Subcutaneous abdominal adipose tissue (tissue), 5 donors: ENCODE results near the gene ACTN1.

ENCODE experiments used
- H3K27ac ChIP-seq: one replicate; pipeline ENCODE4 v1.7.0; 2013; ENCODE audit warnings: low read depth, mild to moderate bottlenecking, inconsistent platforms, low read length, moderate library complexity
- H3K27me3 ChIP-seq, 5 donors: one replicate each; pipeline ENCODE4 v1.7.0; 2013; ENCODE audit warnings: low read length in 5 of 5, inconsistent platforms in 1 of 5; ENCODE audit not compliant: control insufficient read depth in 5 of 5, insufficient read depth in 4 of 5
- H3K36me3 ChIP-seq, 5 donors: one replicate each; pipeline ENCODE4 v1.7.0; 2013; ENCODE audit warnings: low read length in 5 of 5; ENCODE audit not compliant: control insufficient read depth in 5 of 5, insufficient read depth in 5 of 5
- H3K4me1 ChIP-seq, 5 donors: one replicate each; pipeline ENCODE4 v1.7.0; 2013; ENCODE audit warnings: low read length in 5 of 5, mild to moderate bottlenecking in 3 of 5, moderate library complexity in 1 of 5; ENCODE audit not compliant: control insufficient read depth in 5 of 5, insufficient read depth in 5 of 5
- H3K4me3 ChIP-seq, 5 donors: one replicate each; pipeline ENCODE4 v1.7.0; 2013; ENCODE audit warnings: low read length in 5 of 5, low read depth in 1 of 5
- H3K9ac ChIP-seq, 5 donors: one replicate each; pipeline ENCODE4 v1.7.0; 2013; ENCODE audit warnings: low read length in 5 of 5, mild to moderate bottlenecking in 4 of 5, moderate library complexity in 3 of 5
- H3K9me3 ChIP-seq, 5 donors: one replicate each; pipeline ENCODE4 v1.7.0; 2013; ENCODE audit warnings: low read length in 5 of 5; ENCODE audit not compliant: control insufficient read depth in 5 of 5
- donor health status: healthy.
- donor health status: healthy.
- donor health status: healthy.
- donor health status: healthy.
- donor health status: healthy.

ACTN1 gene

GRCh38 chr14:68879321-68879781, 99.8 kb downstream of the ACTN1 start:
- H3K9me3 ChIP-seq = no peaks in the 10 kb centered on the region
- no peak overlapping the region for H3K27ac ChIP-seq
- H3K4me1 ChIP-seq = peaks cover 0 to 5% (median 0%) of the 10 kb centered on the region in 5 donors
- H3K9ac ChIP-seq = no peak overlapping the region
- no peak overlapping the region for H3K4me3 ChIP-seq
- H3K27me3 ChIP-seq = no peaks in the 10 kb centered on the region
- H3K36me3 ChIP-seq = peaks cover under 1 to 98% (median 89%) of the 10 kb centered on the region in 5 donors

DNA sequence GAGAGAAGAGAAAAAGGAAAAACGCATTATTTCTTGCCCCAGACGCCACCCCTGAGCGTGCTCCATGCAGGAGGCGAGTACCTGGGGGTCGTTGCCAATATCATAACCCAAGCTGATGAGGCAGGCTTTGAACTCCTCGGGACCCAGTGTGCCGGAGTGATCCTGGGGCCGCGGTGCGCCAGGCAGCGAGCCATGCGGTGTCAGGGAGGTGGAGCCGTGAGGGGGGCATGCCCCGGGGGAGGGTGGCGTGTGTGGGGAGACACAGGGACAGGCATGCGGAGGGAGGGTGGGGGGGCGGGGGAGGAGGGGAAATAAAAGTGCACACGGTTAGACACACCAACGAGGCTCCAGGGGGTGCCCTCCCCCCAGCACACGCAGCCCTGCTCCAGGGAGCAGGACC, 100.2 kb downstream of the ACTN1 start:
- no peaks in the 10 kb centered on the region for H3K9me3 ChIP-seq
- H3K27me3 ChIP-seq = no peaks in the 10 kb centered on the region
- H3K36me3 ChIP-seq = peaks cover 5 to 95% (median 84%) of the 10 kb centered on the region in 5 donors
- H3K27ac ChIP-seq = no peak overlapping the region
- H3K4me1 ChIP-seq = peaks cover 0 to 5% (median 0%) of the 10 kb centered on the region in 5 donors
- no peak overlapping the region for H3K9ac ChIP-seq
- H3K4me3 ChIP-seq = no peak overlapping the region

- peaks cover 12 to 96% (median 86%) of the 10 kb centered on the region in 5 donors for H3K36me3 ChIP-seq
- no peak overlapping the region for H3K4me3 ChIP-seq
- H3K27ac ChIP-seq = no peak overlapping the region
Measured at GRCh38 chr14:68877993-68878575, 101.0 kb downstream of the ACTN1 start.

GRCh38 chr14:68876976-68877375, 102.1 kb downstream of the ACTN1 start:
- Histone ChIP-seq H3K36me3 (peaks cover 15 to 95% (median 86%) of the 10 kb centered on the region in 5 donors), H3K9me3 (no peaks in the 10 kb centered on the region), H3K9ac (no peak overlapping the region), H3K4me3 (no peak overlapping the region), H3K27ac (no peak overlapping the region), H3K27me3 (no peaks in the 10 kb centered on the region), H3K4me1 (peaks cover 0 to 5% (median 0%) of the 10 kb centered on the region in 5 donors)

More at GRCh38 chr14:68877993-68878575, 101.0 kb downstream of the ACTN1 start:
- Histone ChIP-seq H3K9me3 (no peaks in the 10 kb centered on the region), H3K9ac (no peak overlapping the region), H3K4me1 (peaks cover 0 to 5% (median 0%) of the 10 kb centered on the region in 5 donors), H3K27me3 (no peaks in the 10 kb centered on the region)

GRCh38 chr14:68874746-68875155, 104.4 kb downstream of the ACTN1 start:
- no peaks in the 10 kb centered on the region for H3K27me3 ChIP-seq
- H3K4me1 ChIP-seq = no peaks in the 10 kb centered on the region
- H3K27ac ChIP-seq = no peak overlapping the region
- peaks cover 18 to 84% (median 72%) of the 10 kb centered on the region in 5 donors for H3K36me3 ChIP-seq
- no peak overlapping the region for H3K9ac ChIP-seq
- no peak overlapping the region for H3K4me3 ChIP-seq
- no peaks in the 10 kb centered on the region for H3K9me3 ChIP-seq

DNA sequence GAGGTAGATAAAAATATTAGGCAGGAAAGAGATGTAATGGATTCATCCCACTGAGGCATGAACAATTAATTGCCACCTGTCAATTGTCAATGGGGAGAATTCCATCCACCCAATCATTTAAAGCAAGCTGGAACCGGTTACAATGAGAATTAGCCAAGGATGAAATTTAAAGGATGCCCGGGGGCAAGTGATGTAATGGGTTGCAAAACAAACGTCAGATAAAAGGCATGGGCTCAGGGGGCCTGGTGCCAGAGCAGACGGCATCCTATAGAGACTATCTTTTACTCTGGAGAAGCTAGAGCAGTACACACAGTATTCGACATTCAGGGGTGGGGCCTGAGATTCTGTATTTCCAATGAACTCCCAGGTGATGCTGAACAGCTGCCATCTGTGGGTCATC, 105.7 kb downstream of the ACTN1 start:
- Histone ChIP-seq H3K9me3 (no peaks in the 10 kb centered on the region), H3K27me3 (no peaks in the 10 kb centered on the region), H3K9ac (no peak overlapping the region), H3K4me3 (no peak overlapping the region), H3K4me1 (no peaks in the 10 kb centered on the region), H3K36me3 (peaks cover 20 to 71% (median 61%) of the 10 kb centered on the region in 5 donors), H3K27ac (no peak overlapping the region)

GRCh38 chr14:68871392-68871791, 107.7 kb downstream of the ACTN1 start:
- H3K27ac ChIP-seq = no peak overlapping the region

GRCh38 chr14:68866991-68867533, 112.0 kb downstream of the ACTN1 start:
- H3K36me3 ChIP-seq = peaks cover 4 to 13% (median 8%) of the 10 kb centered on the region in 5 donors
- no peaks in the 10 kb centered on the region for H3K27me3 ChIP-seq
- H3K9ac ChIP-seq = no peak overlapping the region
- no peaks in the 10 kb centered on the region for H3K4me1 ChIP-seq
- H3K4me3 ChIP-seq = no peak overlapping the region
- peaks cover 0 to 11% (median 8%) of the 10 kb centered on the region in 5 donors for H3K9me3 ChIP-seq
- no peak overlapping the region for H3K27ac ChIP-seq

More at GRCh38 chr14:68871392-68871791, 107.7 kb downstream of the ACTN1 start:
- Histone ChIP-seq H3K9ac (no peak overlapping the region), H3K27me3 (no peaks in the 10 kb centered on the region), H3K36me3 (peaks cover 20 to 51% (median 41%) of the 10 kb centered on the region in 5 donors), H3K4me1 (no peaks in the 10 kb centered on the region), H3K9me3 (no peaks in the 10 kb centered on the region), H3K4me3 (no peak overlapping the region)

DNA sequence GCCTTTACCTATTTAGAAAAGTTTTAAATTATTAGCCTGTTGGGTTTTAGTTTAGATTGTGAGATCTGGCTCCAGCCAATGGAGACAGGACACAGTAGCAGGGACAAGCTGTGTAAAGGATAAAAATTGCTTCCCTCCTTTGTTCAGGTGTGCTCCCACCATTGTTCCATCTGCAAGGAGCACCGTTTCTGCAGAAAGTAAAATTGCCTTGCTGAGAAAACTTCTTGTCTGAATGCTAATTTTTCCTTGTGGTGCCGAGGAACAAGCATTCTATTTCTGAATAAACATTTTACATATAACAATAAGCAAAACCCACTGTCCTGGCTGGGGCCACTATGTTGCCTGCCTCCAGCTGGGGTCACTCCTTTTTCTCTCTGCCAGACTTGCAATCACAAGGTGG, 113.6 kb downstream of the ACTN1 start:
- Histone ChIP-seq H3K36me3 (peaks cover 0 to 4% (median 0%) of the 10 kb centered on the region in 5 donors), H3K4me3 (no peak overlapping the region), H3K27me3 (no peaks in the 10 kb centered on the region), H3K9me3 (peaks cover 0 to 11% (median 8%) of the 10 kb centered on the region in 5 donors), H3K9ac (no peak overlapping the region), H3K4me1 (no peaks in the 10 kb centered on the region), H3K27ac (no peak overlapping the region)

- Histone ChIP-seq H3K4me3 (no peak overlapping the region), H3K9me3 (peaks cover 0 to 11% (median 8%) of the 10 kb centered on the region in 5 donors), H3K27me3 (no peaks in the 10 kb centered on the region), H3K36me3 (no peaks in the 10 kb centered on the region), H3K4me1 (no peaks in the 10 kb centered on the region), H3K27ac (no peak overlapping the region), H3K9ac (no peak overlapping the region)
Measured at GRCh38 chr14:68864361-68864750, 114.7 kb downstream of the ACTN1 start.
